ENCODE measurements around the gene RGL2. TPM values are rescaled to one million over a fixed set of nuclear protein-coding genes. Genes with fewer than 3 reads are reported as not detected.

Gene RGL2
- total RNA-seq, 2 experiments from 2014 or later: 52.6 to 52.8 TPM

DNA sequence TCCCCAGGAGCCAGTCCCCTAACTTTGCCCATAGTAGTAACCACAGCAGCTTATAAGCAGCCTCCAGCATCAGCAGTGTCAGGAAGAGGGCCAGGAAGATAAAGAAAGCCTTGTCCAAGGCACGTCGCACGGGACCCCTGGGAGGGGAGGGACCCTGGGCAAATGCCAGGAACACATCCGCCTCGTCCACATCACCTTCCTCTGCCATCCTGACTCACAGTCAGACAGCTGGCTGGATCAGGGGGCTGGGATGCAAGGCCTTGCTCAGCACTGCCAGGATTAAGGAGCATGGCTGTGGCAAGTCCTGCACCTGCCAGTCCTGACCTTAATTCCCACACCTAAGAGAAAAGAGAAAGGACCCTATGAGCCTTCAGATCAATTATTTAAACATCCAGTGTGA lies 30.3 kb upstream of the RGL2 start:
- CTCF ChIA-PET: interaction anchor here (0.6 kb wide), 1 partner anchor 56 kb away, joined by 3 read pairs; no protein-coding TSS in a partner anchor
- no peak for DNase-seq
- Mint-ChIP-seq H3K9me3 (no peaks in the 10 kb centered on the region), H3K4me3 (no peak overlapping the region), H3K27me3 (no peaks in the 10 kb centered on the region), H3K36me3 (ENCODE audit: low read depth) (no peaks in the 10 kb centered on the region), H3K27ac (no peak overlapping the region), H3K4me1 (peaks cover 18% of the 10 kb centered on the region)
- POLR2A ChIA-PET: no interaction called here

DNA sequence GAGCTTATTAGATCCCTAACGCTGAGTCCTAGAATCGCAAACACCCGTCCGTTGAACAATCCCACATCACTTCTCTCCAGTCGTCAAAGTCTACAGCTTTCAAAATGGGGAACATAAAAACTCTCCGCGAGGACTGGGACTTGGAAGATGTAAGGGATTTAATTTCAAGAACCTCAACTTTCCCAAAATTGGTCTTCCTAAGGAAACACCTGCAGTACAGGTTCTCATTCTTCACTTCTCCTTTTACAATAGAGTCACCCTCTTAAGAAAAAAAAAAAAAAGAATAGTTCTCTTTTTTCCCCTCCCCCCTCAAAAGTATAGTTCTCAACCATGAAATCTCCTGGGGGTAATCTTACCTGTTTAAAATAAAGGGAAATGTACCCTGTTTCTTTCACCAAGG lies 25.4 kb upstream of the RGL2 start:
- Mint-ChIP-seq H3K4me1 (peaks cover 41% of the 10 kb centered on the region), H3K27ac (peak overlapping the region; percentile 98), H3K36me3 (ENCODE audit: low read depth) (peaks cover 35% of the 10 kb centered on the region), H3K9me3 (no peaks in the 10 kb centered on the region), H3K27me3 (no peaks in the 10 kb centered on the region), H3K4me3 (peak overlapping the region; percentile 98)
- ChIA-PET POLR2A (no interaction called here), CTCF (interaction anchor here (0.6 to 1.2 kb wide), 6 partner anchors 12 to 163 kb away, joined by 3 to 5 read pairs (median 3); no protein-coding TSS in a partner anchor)
- DNase-seq: no peak

DNA sequence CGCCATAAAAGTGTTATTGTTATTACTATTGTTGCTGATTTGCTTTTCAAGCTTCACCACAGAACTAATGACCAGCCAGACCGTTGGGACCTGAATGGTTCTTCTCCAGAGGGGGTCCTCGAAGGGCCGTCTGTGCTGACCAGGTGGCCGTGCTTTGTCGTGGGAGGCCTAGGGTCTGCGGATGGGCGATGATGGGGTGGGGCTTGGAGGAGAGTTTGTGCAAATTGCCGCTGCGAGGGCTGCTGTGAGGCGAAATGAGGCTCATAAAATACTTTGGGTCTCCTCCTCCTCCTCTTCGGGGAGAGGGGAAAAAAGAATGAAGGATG lies 24.8 kb upstream of the RGL2 start:
- H3K27ac Mint-ChIP-seq: peak overlapping the region; percentile 98
- H3K4me3 Mint-ChIP-seq: peak overlapping the region; percentile 98
- no peak for DNase-seq
- peaks cover 41% of the 10 kb centered on the region for H3K36me3 Mint-ChIP-seq (ENCODE audit: low read depth)
- peaks cover 47% of the 10 kb centered on the region for H3K4me1 Mint-ChIP-seq
- POLR2A ChIA-PET: interaction anchor here (0.6 to 1.0 kb wide), 2 partner anchors 11 to 24 kb away, joined by 3 read pairs; no protein-coding TSS in a partner anchor
- no peaks in the 10 kb centered on the region for H3K9me3 Mint-ChIP-seq
- CTCF ChIA-PET: interaction anchor here (0.8 to 1.2 kb wide), 4 partner anchors 12 to 162 kb away, joined by 3 to 5 read pairs (median 3); no protein-coding TSS in a partner anchor
- H3K27me3 Mint-ChIP-seq: no peaks in the 10 kb centered on the region

DNA sequence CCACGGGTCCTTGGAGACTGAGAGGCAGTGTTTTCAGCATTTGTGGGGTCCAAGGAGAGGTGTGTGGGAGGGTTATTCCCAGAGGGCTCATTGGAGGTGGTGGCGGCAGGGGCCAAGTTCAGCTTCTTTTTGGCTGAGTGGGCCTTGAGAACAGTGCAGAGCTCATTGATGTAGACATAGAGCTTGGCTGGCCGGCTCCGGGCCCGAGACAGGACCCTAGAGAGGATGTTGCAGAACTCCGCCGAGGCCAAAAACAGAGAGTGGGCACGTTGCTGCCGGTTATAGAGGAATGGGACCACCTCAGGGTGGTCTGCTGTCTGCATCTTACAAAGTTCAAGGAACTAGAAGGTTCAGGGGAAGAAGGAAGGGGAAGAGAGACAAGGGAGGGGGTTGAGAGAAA lies 22.5 kb upstream of the RGL2 start:
- Mint-ChIP-seq H3K4me3 (peak overlapping the region; percentile 98), H3K4me1 (peaks cover 64% of the 10 kb centered on the region), H3K27ac (peak overlapping the region; percentile 76), H3K27me3 (no peaks in the 10 kb centered on the region), H3K9me3 (no peaks in the 10 kb centered on the region), H3K36me3 (ENCODE audit: low read depth) (peaks cover 49% of the 10 kb centered on the region)
- ChIA-PET POLR2A (no interaction called here), CTCF (no interaction called here)
- DNase-seq: no peak

DNA sequence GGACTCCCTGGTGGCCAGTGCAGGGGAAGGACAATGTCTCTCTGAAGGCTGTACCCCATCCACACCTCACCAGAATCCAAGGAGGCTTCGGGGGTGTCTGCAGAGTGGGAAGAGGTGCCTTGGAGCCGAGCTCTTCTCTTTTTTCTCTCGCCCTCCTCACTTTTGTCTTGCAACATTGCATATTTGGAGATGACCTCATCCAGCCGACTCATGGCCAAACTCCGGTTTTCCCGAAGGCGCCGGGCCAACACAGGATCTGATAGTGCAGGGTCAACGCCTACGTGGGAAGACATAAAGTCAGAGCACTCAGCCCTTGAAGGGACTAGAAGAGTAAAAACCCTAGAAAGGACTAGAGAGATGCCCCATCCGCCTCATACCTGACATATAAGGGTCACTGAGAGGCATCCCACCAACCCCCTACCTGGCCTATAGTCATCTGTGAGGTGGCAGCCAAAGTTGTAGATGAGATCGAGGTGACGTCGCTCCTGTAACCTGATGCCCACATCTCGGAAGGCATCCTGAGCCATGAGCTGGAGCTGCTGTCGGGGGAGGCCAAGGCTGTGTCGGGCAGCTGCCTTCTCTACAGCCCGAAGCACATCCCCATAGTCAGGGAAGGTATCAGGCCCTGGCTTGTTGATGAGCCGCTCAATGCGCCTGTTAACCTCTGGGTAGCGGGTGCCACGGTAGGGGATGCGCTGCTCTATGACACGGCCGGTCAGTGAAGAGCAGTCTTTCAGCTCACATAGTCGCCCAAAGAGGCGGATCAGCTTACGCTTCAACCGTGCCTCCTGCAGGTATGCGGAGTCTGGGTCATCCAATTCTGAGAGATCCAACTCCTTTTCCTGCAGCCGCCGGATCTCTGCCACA lies 21.8 kb upstream of the RGL2 start:
- Mint-ChIP-seq H3K9me3 (no peaks in the 10 kb centered on the region), H3K4me1 (peaks cover 71% of the 10 kb centered on the region), H3K36me3 (ENCODE audit: low read depth) (peaks cover 54% of the 10 kb centered on the region), H3K27me3 (no peaks in the 10 kb centered on the region), H3K4me3 (peak overlapping the region; percentile 98), H3K27ac (peak overlapping the region; percentile 14)
- ChIA-PET CTCF (no interaction called here), POLR2A (no interaction called here)
- DNase-seq: no peak

DNA sequence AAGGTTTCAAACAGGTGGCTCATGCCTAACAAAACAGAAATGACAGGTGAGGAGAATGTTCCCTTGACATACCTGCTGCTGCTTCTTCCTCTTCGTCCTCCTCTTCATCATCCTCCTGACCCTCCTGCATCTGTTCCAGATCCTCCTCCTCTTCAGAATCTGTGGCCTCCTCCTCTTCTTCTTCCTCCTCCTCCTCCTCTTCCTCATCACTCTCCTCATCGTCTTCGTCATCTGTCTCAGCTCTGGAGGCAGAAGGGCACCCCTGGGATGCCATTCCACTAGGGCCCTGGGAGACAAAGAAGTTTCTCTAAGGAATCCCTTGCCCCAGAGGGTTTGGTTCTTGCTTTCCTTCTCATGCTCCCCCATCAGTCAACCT lies 21.2 kb upstream of the RGL2 start:
- no peak for DNase-seq
- Mint-ChIP-seq H3K36me3 (ENCODE audit: low read depth) (peaks cover 56% of the 10 kb centered on the region), H3K27ac (peak overlapping the region; percentile 19), H3K4me3 (peak overlapping the region; percentile 99), H3K4me1 (peaks cover 77% of the 10 kb centered on the region), H3K9me3 (no peaks in the 10 kb centered on the region), H3K27me3 (no peaks in the 10 kb centered on the region)
- ChIA-PET POLR2A (no interaction called here), CTCF (no interaction called here)

DNA sequence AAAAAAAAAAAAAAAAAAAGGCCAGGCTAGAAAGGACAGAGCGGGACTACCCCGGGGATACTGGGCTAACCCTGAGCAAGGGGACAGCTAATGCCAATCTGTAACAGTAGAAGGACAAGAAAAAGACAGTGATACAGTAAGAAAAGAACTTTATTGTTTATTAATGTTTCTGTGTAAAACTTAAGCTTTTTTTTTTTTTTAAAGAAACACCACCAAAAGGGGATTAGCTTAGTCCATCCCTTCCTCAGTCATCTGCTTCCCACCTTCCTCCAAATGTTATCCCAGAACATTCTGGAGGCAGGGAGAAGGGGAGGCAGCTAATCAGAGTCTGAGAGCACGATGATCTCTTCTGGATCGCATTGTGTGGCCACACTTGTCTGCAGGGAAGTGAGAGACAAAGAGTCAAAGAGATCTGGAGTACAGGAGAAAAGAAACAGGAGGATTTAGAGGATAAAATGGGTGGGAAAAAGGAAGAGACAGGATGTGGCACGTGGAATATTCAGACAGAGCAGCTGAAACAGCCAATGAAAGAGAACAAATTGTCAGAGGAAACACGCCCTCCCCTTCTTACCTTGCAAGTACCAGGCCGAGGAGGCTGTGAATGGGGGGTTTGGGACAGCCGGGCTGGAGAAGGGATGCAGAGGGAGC lies 19.8 kb upstream of the RGL2 start:
- Mint-ChIP-seq H3K4me1 (peaks cover 75% of the 10 kb centered on the region), H3K36me3 (ENCODE audit: low read depth) (peaks cover 58% of the 10 kb centered on the region), H3K27me3 (no peaks in the 10 kb centered on the region), H3K9me3 (no peaks in the 10 kb centered on the region), H3K4me3 (peak overlapping the region; percentile 99), H3K27ac (peak overlapping the region; percentile 96)
- POLR2A ChIA-PET: interaction anchor here (0.6 to 0.7 kb wide), 2 partner anchors 61 to 469 kb away, joined by 3 read pairs; no protein-coding TSS in a partner anchor
- DNase-seq: no peak
- CTCF ChIA-PET: interaction anchor here (0.6 to 2.5 kb wide), 7 partner anchors 11 to 480 kb away, joined by 3 to 11 read pairs (median 4); partner anchors contain the start of genes B3GALT4, PFDN6, TAP2 and WDR46

DNA sequence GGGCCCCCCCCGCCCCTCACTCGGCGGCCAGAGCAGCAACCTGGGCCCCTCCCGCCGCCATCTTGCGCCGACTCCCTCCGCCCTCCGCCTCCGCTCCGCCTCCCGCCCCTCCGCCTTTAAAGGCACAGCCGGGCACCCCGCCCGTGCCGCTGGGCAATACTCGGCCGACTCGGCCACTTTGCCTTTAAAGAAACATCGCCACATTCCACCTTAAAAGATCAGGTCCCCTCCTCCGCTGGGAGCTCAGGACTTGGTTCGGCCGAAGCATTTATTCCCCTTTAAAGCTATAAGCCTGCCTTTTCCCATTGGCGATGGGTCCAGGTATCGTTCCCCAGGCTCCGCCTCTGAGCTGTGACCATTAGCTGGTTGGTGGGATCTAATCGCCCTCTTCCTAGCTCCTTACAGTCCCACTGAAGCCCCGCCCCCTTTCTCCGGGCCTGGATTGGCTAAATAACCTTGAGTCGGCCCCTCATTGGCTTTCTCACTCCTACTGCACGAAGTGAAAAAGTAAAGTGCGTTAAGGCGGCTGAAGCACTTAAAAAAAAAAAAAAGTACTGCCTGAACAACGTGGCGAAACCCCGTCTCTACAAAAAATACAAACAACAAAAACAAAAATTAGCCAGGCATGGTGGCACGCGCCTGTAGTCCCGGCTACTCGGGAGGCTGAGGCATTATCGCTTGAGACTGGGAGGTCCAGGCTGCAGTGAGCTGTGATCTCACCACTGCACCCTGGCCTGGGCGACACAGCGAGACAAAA lies 19.1 kb upstream of the RGL2 start, which contains the start of gene ZBTB22:
Gene ZBTB22, minus strand, starts transcription at position 76 of the 757 bp plus-strand sequence. CDS start 828 bp downstream, outside the sequence.
- Mint-ChIP-seq H3K9me3 (no peaks in the 10 kb centered on the region), H3K36me3 (ENCODE audit: low read depth) (peaks cover 65% of the 10 kb centered on the region), H3K4me3 (peak within 1 kb of the TSS; percentile 99), H3K4me1 (peaks cover 74% of the 10 kb centered on the region), H3K27ac (peak within 1 kb of the TSS; percentile 96), H3K27me3 (no peaks in the 10 kb centered on the region)
- DNase-seq: peak; percentile 98
- CTCF ChIA-PET: interaction anchor here (0.6 to 2.5 kb wide), 10 partner anchors 11 to 479 kb away, joined by 3 to 11 read pairs (median 4); partner anchors contain the start of genes B3GALT4, PFDN6, TAP2 and WDR46
- POLR2A ChIA-PET: interaction anchor here (0.7 kb wide), 1 partner anchor 61 kb away, joined by 3 read pairs; no protein-coding TSS in a partner anchor

DNA sequence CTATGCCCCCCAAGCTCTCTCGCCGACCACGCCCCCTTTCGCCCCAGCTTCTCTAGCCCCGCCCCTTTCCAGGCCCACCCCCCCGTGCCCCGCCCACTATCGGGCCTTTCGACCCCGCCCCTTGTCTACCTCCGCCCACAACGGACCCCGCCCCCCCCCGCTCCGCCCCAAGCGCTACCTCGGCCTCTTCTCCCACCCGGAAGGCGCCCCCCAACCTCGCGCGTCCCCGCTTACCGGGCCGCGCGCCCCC lies 18.6 kb upstream of the RGL2 start:
- Mint-ChIP-seq H3K4me1 (peaks cover 78% of the 10 kb centered on the region), H3K4me3 (peak overlapping the region; percentile 99)
- DNase-seq: no peak

DNA sequence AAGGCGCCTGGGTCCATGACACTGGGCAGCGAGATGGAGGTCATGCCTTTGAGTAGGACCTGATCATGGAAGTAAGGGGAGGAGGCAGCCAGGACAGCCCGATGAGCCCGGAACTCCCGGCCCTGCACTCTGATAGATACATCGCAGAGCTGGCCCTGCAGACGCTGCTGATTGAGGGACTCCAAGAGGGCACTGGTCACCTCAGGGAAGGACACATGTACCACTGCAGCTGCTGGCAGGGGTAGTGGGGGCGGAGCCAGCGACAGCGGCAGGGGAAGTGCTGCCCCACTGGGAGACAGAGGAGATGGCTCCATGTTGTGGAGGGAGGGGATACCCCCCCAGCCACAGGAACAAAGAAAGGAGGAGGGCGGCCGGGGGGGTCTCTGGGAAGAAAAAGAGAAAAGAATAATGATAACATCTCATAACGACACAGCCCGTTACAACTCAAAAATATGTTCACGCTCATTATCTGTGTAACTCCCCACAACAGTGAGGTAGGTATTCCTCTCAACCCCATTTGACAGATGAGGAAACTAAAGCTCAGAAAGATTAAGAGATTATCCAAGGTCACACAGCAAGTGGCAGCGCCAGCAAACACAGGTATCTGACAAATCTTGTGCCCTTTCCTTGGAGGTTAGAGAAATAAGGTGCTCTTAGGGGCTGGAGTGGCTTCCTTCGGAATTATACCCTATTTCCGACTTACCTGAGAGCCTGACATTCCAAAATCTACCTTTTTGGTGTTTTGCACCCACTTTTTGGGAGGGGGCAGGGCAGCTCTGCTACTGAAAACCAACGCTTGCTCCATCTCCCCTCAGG lies 18.1 kb upstream of the RGL2 start:
- Mint-ChIP-seq H3K27ac (peak overlapping the region; percentile 67), H3K4me3 (peak overlapping the region; percentile 99), H3K27me3 (no peaks in the 10 kb centered on the region), H3K4me1 (peaks cover 79% of the 10 kb centered on the region), H3K36me3 (ENCODE audit: low read depth) (peaks cover 66% of the 10 kb centered on the region), H3K9me3 (no peaks in the 10 kb centered on the region)
- no peak for DNase-seq
- ChIA-PET POLR2A (no interaction called here), CTCF (interaction anchor here (1.1 to 2.5 kb wide), 4 partner anchors 18 to 28 kb away, joined by 4 to 8 read pairs (median 4); partner anchors contain the start of genes PFDN6, RGL2 and WDR46)

More for the DNA sequence above, 18.6 kb upstream of the RGL2 start:
- H3K27me3 Mint-ChIP-seq: no peaks in the 10 kb centered on the region
- peaks cover 66% of the 10 kb centered on the region for H3K36me3 Mint-ChIP-seq (ENCODE audit: low read depth)
- ChIA-PET CTCF (interaction anchor here (0.6 to 2.5 kb wide), 5 partner anchors 18 to 122 kb away, joined by 4 to 11 read pairs (median 4); partner anchors contain the start of genes PFDN6 and WDR46), POLR2A (no interaction called here)
- H3K27ac Mint-ChIP-seq: peak overlapping the region; percentile 65
- H3K9me3 Mint-ChIP-seq: no peaks in the 10 kb centered on the region

GRCh38 chr6:33315793-33316602 lies 17.3 kb upstream of the RGL2 start:
- ChIA-PET CTCF (interaction anchor here (2.4 to 2.5 kb wide), 2 partner anchors 17 to 27 kb away, joined by 5 to 8 read pairs; partner anchors contain the start of genes PFDN6, RGL2 and WDR46), POLR2A (no interaction called here)
- H3K36me3 Mint-ChIP-seq (ENCODE audit: low read depth): peaks cover 62% of the 10 kb centered on the region
- no peaks in the 10 kb centered on the region for H3K9me3 Mint-ChIP-seq
- DNase-seq: no peak
- H3K4me1 Mint-ChIP-seq: peaks cover 75% of the 10 kb centered on the region
- H3K27me3 Mint-ChIP-seq: no peaks in the 10 kb centered on the region
- H3K4me3 Mint-ChIP-seq: peak overlapping the region; percentile 99
- H3K27ac Mint-ChIP-seq: peak overlapping the region; percentile 67
